Measurements from ENCODE around the gene RETREG1. TPM values are rescaled to one million over a fixed set of nuclear protein-coding genes. Genes with fewer than 3 reads are reported as not detected.

The RETREG1 gene
- polyA plus RNA-seq, 1 of the 3 experiments (the other 2 are of a cell fraction) = 0.43 TPM

- Histone ChIP-seq H3K79me2 (ENCODE audit: insufficient read depth) (no peaks in the 10 kb centered on the region), H3K4me2 (no peak overlapping the region), H2AFZ (ENCODE audit: low read depth) (no peak overlapping the region), H4K20me1 (ENCODE audit: insufficient read depth) (no peaks in the 10 kb centered on the region), H3K36me3 (replicated peaks in 1 of 2; ENCODE audit: control insufficient read depth in 1 of 2, insufficient read depth in 2 of 2, low read length in 1 of 2) (no peaks in the 10 kb centered on the region), H3K27me3 (ENCODE audit: insufficient read depth) (no peaks in the 10 kb centered on the region; the same call in 1 of the 2 replicates), H3K4me3 (ENCODE audit: low read depth in 2 of 2, low read length in 1 of 2) (no peak overlapping the region), H3K9me3 (no peaks in the 10 kb centered on the region), H3K9me2 (no peaks in the 10 kb centered on the region), H3K9ac (no peak overlapping the region), H3K4me1 (ENCODE audit: control insufficient read depth in 1 of 2, insufficient read depth in 2 of 2, low read depth in 1 of 2, low read length in 1 of 2) (no peaks in the 10 kb centered on the region; a peak in 1 of 4 replicates), H3F3A (replicated peaks; ENCODE audit: insufficient read depth) (no peaks in the 10 kb centered on the region), H3K27ac (ENCODE audit: low read depth in 2 of 2, low read length in 1 of 2) (no peak overlapping the region)
- no peak for DNase-seq
- POLR2A ChIA-PET = no interaction called here
- no peak for TF ChIP-seq REST (IDR thresholded peaks at IDR 0.05; ENCODE audit: low read depth, low read length)
- no peak for TF ChIP-seq SIN3A (IDR thresholded peaks at IDR 0.05; ENCODE audit: borderline replicate concordance, low read depth, low read length)
- no peak for TF ChIP-seq USF1 (IDR thresholded peaks at IDR 0.05; ENCODE audit: borderline replicate concordance, low read depth)
- TF ChIP-seq NRF1 (IDR thresholded peaks at IDR 0.05; ENCODE audit: low read depth, low read length) = no peak
- TF ChIP-seq NFIC (IDR thresholded peaks at IDR 0.05; ENCODE audit: borderline replicate concordance) = no peak
- no peak for TF ChIP-seq PBX3 (IDR thresholded peaks at IDR 0.05)
- TF ChIP-seq RFX5 (IDR thresholded peaks at IDR 0.05; ENCODE audit: low read length) = no peak
- no peak for TF ChIP-seq FOXJ3 (CRISPR knock-in tag; IDR thresholded peaks at IDR 0.05)
- TF ChIP-seq GATA2 (CRISPR knock-in tag; IDR thresholded peaks at IDR 0.05) = no peak
- WGBS (ENCODE audit: low lambda C conversion rate) = 78% methylated on average over 15 of the region's 15 CpGs
- CTCF ChIA-PET = no interaction called here
Observed at GRCh38 chr5:16508730-16509531, 107.9 kb downstream of the RETREG1 start.

GRCh38 chr5:16507716-16508115 is 109.1 kb downstream of the RETREG1 start:
- no peak for TF ChIP-seq SMC3 (IDR thresholded peaks at IDR 0.05; ENCODE audit: low read depth, low read length)
- TF ChIP-seq FOSL2 (IDR thresholded peaks at IDR 0.05; ENCODE audit: borderline replicate concordance, low read depth) = 0 out of 2 replicates have a peak, but pooled peaks have one; percentile 4
- no peak for TF ChIP-seq USF1 (IDR thresholded peaks at IDR 0.05; ENCODE audit: borderline replicate concordance, low read depth)
- no peak for TF ChIP-seq ZBTB33 (IDR thresholded peaks at IDR 0.05; ENCODE audit: borderline replicate concordance, low read depth)
- CTCF ChIA-PET = interaction anchor here (0.9 kb wide), 1 partner anchor 20 kb away, joined by 3 read pairs; no protein-coding TSS in a partner anchor
- no peaks in the 10 kb centered on the region for H3K9me2 ChIP-seq
- no peak overlapping the region for H3K27ac ChIP-seq (ENCODE audit: low read depth in 2 of 2, low read length in 1 of 2)
- POLR2A ChIA-PET = no interaction called here
- H3K27me3 ChIP-seq (ENCODE audit: insufficient read depth) = no peaks in the 10 kb centered on the region
- no peak overlapping the region for H3K9ac ChIP-seq
- no peaks in the 10 kb centered on the region for H3K9me3 ChIP-seq
- H3F3A ChIP-seq (replicated peaks; ENCODE audit: insufficient read depth) = no peaks in the 10 kb centered on the region
- no peak overlapping the region for H2AFZ ChIP-seq (ENCODE audit: low read depth)
- no peaks in the 10 kb centered on the region for H3K79me2 ChIP-seq (ENCODE audit: insufficient read depth)
- H3K4me3 ChIP-seq (ENCODE audit: low read depth in 2 of 2, low read length in 1 of 2) = no peak overlapping the region
- H3K4me2 ChIP-seq = no peak overlapping the region
- H4K20me1 ChIP-seq (ENCODE audit: insufficient read depth) = no peaks in the 10 kb centered on the region
- DNase-seq = no peak
- peaks cover 0 to 2% of the 10 kb centered on the region in 2 experiments; a peak in 1 of 4 replicates for H3K4me1 ChIP-seq (ENCODE audit: control insufficient read depth in 1 of 2, insufficient read depth in 2 of 2, low read depth in 1 of 2, low read length in 1 of 2)
- H3K36me3 ChIP-seq (replicated peaks in 1 of 2; ENCODE audit: control insufficient read depth in 1 of 2, insufficient read depth in 2 of 2, low read length in 1 of 2) = no peaks in the 10 kb centered on the region

Measured in SK-N-SH (cell line).